Stimulated activated CD8-positive, alpha-beta memory T cell treated with anti-CD3 and anti-CD28 coated beads, Interleukin-4, amount 100 ng/mL, for 48 hours (primary cell): ENCODE results near the gene CTH.
A peak's percentile ranks its signal among the peaks of the same experiment; 100 is the strongest.
"Not testable (repeated sequence)": the region's sequence is repeated elsewhere in the genome, so short reads cannot be mapped to it uniquely, and the experiment has no call there.

Experiments used
- DNase-seq: peaks from one replicate; pipeline ENCODE4 v3.0.0-alpha.2; 2020

Gene CTH

GRCh38 chr1:70411360-70411844 is 334 bp downstream of the CTH start:
- no peak for DNase-seq

GRCh38 chr1:70415882-70416281 is 4.8 kb downstream of the CTH start:
- no peak for DNase-seq

- DNase-seq: not testable (repeated sequence)
These were observed 8.1 kb downstream of the CTH start for GRCh38 chr1:70418973-70419734.

- no peak for DNase-seq
These were observed 9.3 kb downstream of the CTH start for GRCh38 chr1:70420320-70420719.

GRCh38 chr1:70426154-70427131 is 15.4 kb downstream of the CTH start:
- no peak for DNase-seq

- DNase-seq: no peak
These were observed 16.9 kb downstream of the CTH start for GRCh38 chr1:70427976-70428375.

GRCh38 chr1:70429219-70429618 is 18.2 kb downstream of the CTH start:
- no peak for DNase-seq

GRCh38 chr1:70429757-70430156 is 18.7 kb downstream of the CTH start:
- DNase-seq: no peak

- no peak for DNase-seq
These were observed 20.2 kb downstream of the CTH start for GRCh38 chr1:70431317-70431716.

- no peak for DNase-seq
These were observed 20.8 kb downstream of the CTH start for GRCh38 chr1:70431874-70432273.

- DNase-seq: no peak
These were observed 23.3 kb downstream of the CTH start for GRCh38 chr1:70434253-70434859.

GRCh38 chr1:70436622-70437251 is 25.7 kb downstream of the CTH start:
- no peak for DNase-seq

- no peak for DNase-seq
These were observed 27.5 kb downstream of the CTH start for GRCh38 chr1:70438529-70438928.

- no peak for DNase-seq
These were observed 29.7 kb downstream of the CTH start for GRCh38 chr1:70440642-70441391.

GRCh38 chr1:70441392-70442035 is 30.4 kb downstream of the CTH start:
- DNase-seq: no peak

- DNase-seq: no peak
These were observed 31.4 kb downstream of the CTH start for GRCh38 chr1:70442490-70442889.

- DNase-seq: no peak
These were observed 32.7 kb downstream of the CTH start for GRCh38 chr1:70443739-70444138.

GRCh38 chr1:70449049-70449448 is 38.0 kb downstream of the CTH start:
- no peak for DNase-seq

GRCh38 chr1:70452164-70452939 is 41.3 kb downstream of the CTH start:
- DNase-seq: peak; percentile 35

- no peak for DNase-seq
These were observed 44.2 kb downstream of the CTH start for GRCh38 chr1:70455291-70455690.

- no peak for DNase-seq
These were observed 47.1 kb downstream of the CTH start for GRCh38 chr1:70458131-70458530.
